Measurements from ENCODE around the gene CADPS2.

DNA sequence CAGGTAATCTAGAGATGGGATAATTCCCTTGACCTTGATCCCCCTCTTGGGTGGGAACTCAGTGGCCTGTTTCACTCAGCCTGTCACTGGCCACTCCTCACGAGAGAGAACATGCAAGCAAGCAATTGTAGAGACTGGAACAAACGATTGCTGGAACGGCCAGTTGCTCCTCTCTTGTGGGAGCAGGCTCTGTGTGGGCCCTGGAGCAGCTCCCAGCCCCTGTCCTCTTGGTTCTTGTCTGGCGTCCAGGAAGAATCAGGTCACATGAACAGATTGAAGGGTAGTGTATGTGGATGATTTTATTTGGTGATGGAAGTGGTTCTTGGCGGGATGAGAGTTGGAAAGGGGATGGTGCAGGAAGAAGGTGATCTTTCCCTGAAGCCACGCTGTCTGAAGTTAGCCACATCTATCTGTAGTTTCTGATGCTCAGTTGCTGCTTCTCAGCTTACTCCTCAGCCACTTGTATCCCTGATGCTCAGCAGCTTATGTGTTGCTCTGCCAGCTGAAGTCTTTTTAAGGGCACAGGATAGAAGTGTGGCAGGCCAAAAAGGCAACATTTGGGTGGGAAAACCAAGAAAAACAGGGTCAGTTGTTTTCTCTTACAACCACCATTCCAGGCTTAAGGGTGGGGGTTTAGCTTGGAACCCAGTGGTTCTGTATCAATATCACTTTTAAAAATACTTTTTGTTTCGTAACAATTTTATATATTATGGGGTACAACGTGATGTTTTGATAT, 203.3 kb downstream of the CADPS2 start:
- TF ChIP-seq, protein P1, sequence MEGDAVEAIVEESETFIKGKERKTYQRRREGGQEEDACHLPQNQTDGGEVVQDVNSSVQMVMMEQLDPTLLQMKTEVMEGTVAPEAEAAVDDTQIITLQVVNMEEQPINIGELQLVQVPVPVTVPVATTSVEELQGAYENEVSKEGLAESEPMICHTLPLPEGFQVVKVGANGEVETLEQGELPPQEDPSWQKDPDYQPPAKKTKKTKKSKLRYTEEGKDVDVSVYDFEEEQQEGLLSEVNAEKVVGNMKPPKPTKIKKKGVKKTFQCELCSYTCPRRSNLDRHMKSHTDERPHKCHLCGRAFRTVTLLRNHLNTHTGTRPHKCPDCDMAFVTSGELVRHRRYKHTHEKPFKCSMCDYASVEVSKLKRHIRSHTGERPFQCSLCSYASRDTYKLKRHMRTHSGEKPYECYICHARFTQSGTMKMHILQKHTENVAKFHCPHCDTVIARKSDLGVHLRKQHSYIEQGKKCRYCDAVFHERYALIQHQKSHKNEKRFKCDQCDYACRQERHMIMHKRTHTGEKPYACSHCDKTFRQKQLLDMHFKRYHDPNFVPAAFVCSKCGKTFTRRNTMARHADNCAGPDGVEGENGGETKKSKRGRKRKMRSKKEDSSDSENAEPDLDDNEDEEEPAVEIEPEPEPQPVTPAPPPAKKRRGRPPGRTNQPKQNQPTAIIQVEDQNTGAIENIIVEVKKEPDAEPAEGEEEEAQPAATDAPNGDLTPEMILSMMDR (IDR thresholded peaks at IDR 0.05), result no peak
- TF ChIP-seq EZH2phosphoT487 (IDR thresholded peaks at IDR 0.05), result no peak

All from neural progenitor cell (in vitro differentiated cells).